ENCODE measurements around the gene CARM1.

DNA sequence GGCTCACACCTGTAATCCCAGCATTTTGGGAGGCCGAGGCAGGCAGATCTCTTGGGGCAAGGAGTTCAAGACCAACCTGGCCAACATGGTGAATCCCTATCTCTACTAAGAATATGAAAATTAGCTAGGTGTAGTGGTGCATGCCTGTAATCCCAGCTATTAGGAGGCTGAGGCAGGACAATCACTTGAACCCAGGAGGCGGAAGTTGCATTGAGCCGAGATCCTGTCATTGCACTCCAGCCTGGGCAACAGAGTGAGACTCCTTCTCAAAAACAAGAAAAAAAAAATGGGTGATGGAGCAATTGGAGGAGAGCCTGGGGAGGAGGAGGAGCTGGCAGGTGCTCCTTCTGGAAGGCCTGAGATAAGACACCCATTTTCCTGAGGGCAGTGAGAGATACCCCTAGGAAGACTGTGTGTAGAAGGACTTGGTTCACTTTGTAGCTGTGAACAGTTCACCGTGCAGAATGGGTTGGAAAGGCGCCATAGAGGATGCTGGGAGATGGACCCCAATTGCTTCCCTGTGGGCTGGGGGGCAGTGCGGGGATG is 8.7 kb upstream of the CARM1 start:
- TF ChIP-seq, protein P1, sequence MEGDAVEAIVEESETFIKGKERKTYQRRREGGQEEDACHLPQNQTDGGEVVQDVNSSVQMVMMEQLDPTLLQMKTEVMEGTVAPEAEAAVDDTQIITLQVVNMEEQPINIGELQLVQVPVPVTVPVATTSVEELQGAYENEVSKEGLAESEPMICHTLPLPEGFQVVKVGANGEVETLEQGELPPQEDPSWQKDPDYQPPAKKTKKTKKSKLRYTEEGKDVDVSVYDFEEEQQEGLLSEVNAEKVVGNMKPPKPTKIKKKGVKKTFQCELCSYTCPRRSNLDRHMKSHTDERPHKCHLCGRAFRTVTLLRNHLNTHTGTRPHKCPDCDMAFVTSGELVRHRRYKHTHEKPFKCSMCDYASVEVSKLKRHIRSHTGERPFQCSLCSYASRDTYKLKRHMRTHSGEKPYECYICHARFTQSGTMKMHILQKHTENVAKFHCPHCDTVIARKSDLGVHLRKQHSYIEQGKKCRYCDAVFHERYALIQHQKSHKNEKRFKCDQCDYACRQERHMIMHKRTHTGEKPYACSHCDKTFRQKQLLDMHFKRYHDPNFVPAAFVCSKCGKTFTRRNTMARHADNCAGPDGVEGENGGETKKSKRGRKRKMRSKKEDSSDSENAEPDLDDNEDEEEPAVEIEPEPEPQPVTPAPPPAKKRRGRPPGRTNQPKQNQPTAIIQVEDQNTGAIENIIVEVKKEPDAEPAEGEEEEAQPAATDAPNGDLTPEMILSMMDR (IDR thresholded peaks at IDR 0.05): no peak
- no peak for TF ChIP-seq POLR2A (IDR thresholded peaks at IDR 0.05)
